ENCODE measurements around the gene HHIP. TPM values are rescaled to one million over a fixed set of nuclear protein-coding genes. Genes with fewer than 3 reads are reported as not detected.

Gene HHIP
- total and polyA plus RNA-seq, 8 donors = 0.12 to 25.3 (median 0.65) TPM

GRCh38 chr4:144674711-144675110, 28.8 kb downstream of the HHIP start:
- Histone ChIP-seq H3K27ac (no peak overlapping the region), H3K36me3 (no peaks in the 10 kb centered on the region), H3K4me1 (no peaks in the 10 kb centered on the region), H3K4me3 (no peak overlapping the region), H3K9me3 (no peaks in the 10 kb centered on the region), H3K27me3 (no peaks in the 10 kb centered on the region)
- TF ChIP-seq CTCF (IDR thresholded peaks at IDR 0.05) = no peak
- ATAC-seq (no peak), DNase-seq (no peak), FAIRE-seq (no peak)
- intact Hi-C loops (cut with DNase I) = no loop called here
- 52 to 55% methylated on average over 1 of the region's 1 CpG for WGBS, 2 donors

GRCh38 chr4:144681806-144682205, 35.9 kb downstream of the HHIP start:
- Histone ChIP-seq H3K4me3 (no peak overlapping the region), H3K36me3 (no peaks in the 10 kb centered on the region), H3K27ac (no peak overlapping the region), H3K27me3 (no peaks in the 10 kb centered on the region), H3K4me1 (peaks cover 0 to 13% (median 0%) of the 10 kb centered on the region in 3 donors), H3K9me3 (no peaks in the 10 kb centered on the region)
- TF ChIP-seq CTCF (IDR thresholded peaks at IDR 0.05) = no peak
- WGBS, 2 donors = 38 to 45% methylated on average over 3 of the region's 3 CpGs
- ATAC-seq (no peak), FAIRE-seq (no peak), DNase-seq (no peak)
- intact Hi-C loops (cut with DNase I) = no loop called here

- Histone ChIP-seq H3K27me3 (no peaks in the 10 kb centered on the region), H3K36me3 (no peaks in the 10 kb centered on the region), H3K4me3 (no peak overlapping the region), H3K27ac (no peak overlapping the region), H3K9me3 (no peaks in the 10 kb centered on the region), H3K4me1 (peaks cover 0 to 16% (median 0%) of the 10 kb centered on the region in 3 donors)
- no peak for FAIRE-seq
- DNase-seq = no peak
- intact Hi-C loops (cut with DNase I) = no loop called here
- ATAC-seq = no peak
- no peak for TF ChIP-seq CTCF (IDR thresholded peaks at IDR 0.05)
- WGBS, 2 donors = 88 to 92% methylated on average over 8 of the region's 8 CpGs
Observed at GRCh38 chr4:144683516-144683915, 37.6 kb downstream of the HHIP start.

DNA sequence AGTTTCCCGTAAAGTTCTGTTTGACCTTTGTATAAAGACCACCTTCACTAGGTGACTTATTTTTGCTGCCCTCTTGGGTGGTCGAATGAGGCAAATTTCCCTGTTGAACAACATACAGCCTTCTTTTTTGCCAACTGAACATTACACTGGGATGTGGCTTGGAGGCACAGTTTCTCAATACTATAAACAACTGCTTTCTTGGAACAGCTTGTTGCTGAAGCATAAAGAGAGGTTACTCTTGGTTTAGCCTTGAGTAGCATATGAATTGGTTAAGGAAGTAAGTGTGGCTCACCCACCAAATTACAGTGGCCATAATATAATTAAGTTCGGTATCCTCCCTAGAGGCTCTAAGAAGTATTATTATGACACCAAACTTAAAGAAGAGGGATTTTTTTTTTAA, 40.0 kb downstream of the HHIP start:
- FAIRE-seq = no peak
- peaks cover 0 to 17% (median 0%) of the 10 kb centered on the region in 3 donors for H3K4me1 ChIP-seq
- H3K27ac ChIP-seq = no peak overlapping the region
- WGBS, 2 donors = 88 to 90% methylated on average over 3 of the region's 3 CpGs
- no peaks in the 10 kb centered on the region for H3K9me3 ChIP-seq
- ATAC-seq = no peak
- intact Hi-C loops (cut with DNase I) = no loop called here
- no peaks in the 10 kb centered on the region for H3K36me3 ChIP-seq
- no peak for DNase-seq
- H3K27me3 ChIP-seq = no peaks in the 10 kb centered on the region
- no peak overlapping the region for H3K4me3 ChIP-seq
- TF ChIP-seq CTCF (IDR thresholded peaks at IDR 0.05) = no peak

DNA sequence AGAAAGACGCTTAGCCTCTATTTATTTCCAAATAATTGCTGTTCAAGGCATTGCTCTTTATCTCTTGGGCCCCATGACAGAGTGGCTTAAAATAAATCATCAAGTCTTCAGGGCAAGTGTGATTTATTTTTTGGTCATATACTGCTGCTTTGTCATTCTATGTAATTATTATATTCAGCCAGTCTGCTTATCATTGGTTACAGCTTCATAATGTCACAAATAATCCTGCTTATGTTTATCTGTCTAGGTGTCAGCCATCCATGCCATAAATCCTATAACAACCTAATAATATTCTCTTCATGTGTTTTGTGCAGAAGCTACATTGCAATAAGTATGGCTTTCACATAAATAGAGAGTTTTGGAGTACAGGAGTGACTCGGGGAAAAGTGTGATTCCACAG, 41.0 kb downstream of the HHIP start:
- intact Hi-C loops (cut with DNase I) = no loop called here
- H3K9me3 ChIP-seq = no peaks in the 10 kb centered on the region
- DNase-seq (no peak), ATAC-seq (no peak), FAIRE-seq (no peak)
- no peak for TF ChIP-seq CTCF (IDR thresholded peaks at IDR 0.05)
- WGBS, 2 donors = 69 to 84% methylated on average over 2 of the region's 2 CpGs
- peaks cover 0 to 17% (median 0%) of the 10 kb centered on the region in 3 donors for H3K4me1 ChIP-seq
- H3K4me3 ChIP-seq = no peak overlapping the region
- H3K27ac ChIP-seq = no peak overlapping the region
- H3K27me3 ChIP-seq = no peaks in the 10 kb centered on the region
- H3K36me3 ChIP-seq = no peaks in the 10 kb centered on the region
